DMS 273 treated with DMSO at 0.1 percent for 48 hours (cell line): ENCODE data around the gene WNK2.

Experiments
- DNase-seq: peaks from one replicate; lab custom pipeline; 2025; lab: John Stamatoyannopoulos, UW

WNK2 gene

GRCh38 chr9:93255494-93255867 is 71.5 kb downstream of the WNK2 start:
- no peak for DNase-seq

GRCh38 chr9:93255994-93256877 is 72.3 kb downstream of the WNK2 start:
- no peak for DNase-seq

- no peak for DNase-seq
Measured at GRCh38 chr9:93256878-93257807, 73.2 kb downstream of the WNK2 start.

- no peak for DNase-seq
Measured at GRCh38 chr9:93257808-93258331, 73.9 kb downstream of the WNK2 start.

- DNase-seq, result no peak
Measured at GRCh38 chr9:93258419-93258817, 74.5 kb downstream of the WNK2 start.

- DNase-seq, result no peak
Measured at GRCh38 chr9:93258818-93259489, 75.0 kb downstream of the WNK2 start.

GRCh38 chr9:93259490-93260262 is 75.7 kb downstream of the WNK2 start:
- DNase-seq, result no peak

- no peak for DNase-seq
Measured at GRCh38 chr9:93260263-93261066, 76.5 kb downstream of the WNK2 start.

GRCh38 chr9:93261281-93261680 is 77.3 kb downstream of the WNK2 start:
- no peak for DNase-seq

GRCh38 chr9:93261735-93262523 is 78.0 kb downstream of the WNK2 start:
- no peak for DNase-seq

GRCh38 chr9:93262537-93263310 is 78.8 kb downstream of the WNK2 start:
- DNase-seq, result no peak

- no peak for DNase-seq
Measured at GRCh38 chr9:93263334-93264229, 79.6 kb downstream of the WNK2 start.

GRCh38 chr9:93264338-93265125 is 80.6 kb downstream of the WNK2 start:
- DNase-seq, result no peak

- DNase-seq, result no peak
Measured at GRCh38 chr9:93265301-93265971, 81.5 kb downstream of the WNK2 start.

GRCh38 chr9:93265972-93266371 is 82.0 kb downstream of the WNK2 start:
- DNase-seq, result no peak

GRCh38 chr9:93266521-93267001 is 82.6 kb downstream of the WNK2 start:
- DNase-seq, result no peak
